ENCODE results near the gene COL1A1.

DNA sequence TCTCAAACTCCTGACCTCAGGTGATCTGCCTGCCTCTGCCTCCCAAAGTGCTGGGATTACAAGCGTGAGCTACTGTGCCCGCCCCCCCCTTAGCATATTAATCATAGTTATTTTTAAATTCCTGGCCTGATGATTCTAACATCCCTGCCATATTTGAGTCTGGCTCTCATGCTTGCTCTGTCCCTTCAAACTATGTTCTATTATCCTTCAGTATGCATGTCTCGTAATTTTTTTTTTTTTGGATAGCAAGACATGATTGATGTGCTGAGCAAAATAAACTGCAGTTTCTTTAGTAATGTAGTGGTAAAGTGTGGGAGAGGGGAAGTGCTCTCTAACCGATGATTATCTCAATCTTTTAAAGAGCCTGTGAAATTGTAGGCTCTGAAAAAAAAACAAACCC is 38.5 kb upstream of the COL1A1 start:
- TF ChIP-seq, protein P1, sequence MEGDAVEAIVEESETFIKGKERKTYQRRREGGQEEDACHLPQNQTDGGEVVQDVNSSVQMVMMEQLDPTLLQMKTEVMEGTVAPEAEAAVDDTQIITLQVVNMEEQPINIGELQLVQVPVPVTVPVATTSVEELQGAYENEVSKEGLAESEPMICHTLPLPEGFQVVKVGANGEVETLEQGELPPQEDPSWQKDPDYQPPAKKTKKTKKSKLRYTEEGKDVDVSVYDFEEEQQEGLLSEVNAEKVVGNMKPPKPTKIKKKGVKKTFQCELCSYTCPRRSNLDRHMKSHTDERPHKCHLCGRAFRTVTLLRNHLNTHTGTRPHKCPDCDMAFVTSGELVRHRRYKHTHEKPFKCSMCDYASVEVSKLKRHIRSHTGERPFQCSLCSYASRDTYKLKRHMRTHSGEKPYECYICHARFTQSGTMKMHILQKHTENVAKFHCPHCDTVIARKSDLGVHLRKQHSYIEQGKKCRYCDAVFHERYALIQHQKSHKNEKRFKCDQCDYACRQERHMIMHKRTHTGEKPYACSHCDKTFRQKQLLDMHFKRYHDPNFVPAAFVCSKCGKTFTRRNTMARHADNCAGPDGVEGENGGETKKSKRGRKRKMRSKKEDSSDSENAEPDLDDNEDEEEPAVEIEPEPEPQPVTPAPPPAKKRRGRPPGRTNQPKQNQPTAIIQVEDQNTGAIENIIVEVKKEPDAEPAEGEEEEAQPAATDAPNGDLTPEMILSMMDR (conservative IDR thresholded peaks at IDR 0.05; ENCODE audit: low read length), result no peak
- no peak for TF ChIP-seq EZH2phosphoT487 (IDR thresholded peaks at IDR 0.05; ENCODE audit: borderline replicate concordance, low read depth, low read length)

All from OCI-LY7 (cell line).